Suprapubic skin (tissue), 4 donors: ENCODE results near the gene RUNX2. TPM values are rescaled to one million over a fixed set of nuclear protein-coding genes. Genes with fewer than 3 reads are reported as not detected.

ENCODE experiments used
- DNase-seq, 2 donors: peaks; one replicate each; pipeline ENCODE4 v3.0.0-alpha.2; 2019; ENCODE audit warnings: low spot score in 2 of 2
- H3K27ac ChIP-seq: fragments of 200-600 bp; sonication (generic); one replicate; pipeline ENCODE4 v1.5.1; 2019
- H3K27me3 ChIP-seq: fragments of 200-600 bp; sonication (generic); one replicate; pipeline ENCODE4 v1.5.1; 2019
- H3K36me3 ChIP-seq: fragments of 200-600 bp; sonication (generic); one replicate; pipeline ENCODE4 v1.5.1; 2019
- H3K4me1 ChIP-seq: fragments of 200-600 bp; sonication (generic); one replicate; pipeline ENCODE4 v1.5.1; 2019
- H3K4me3 ChIP-seq: fragments of 200-600 bp; sonication (generic); one replicate; pipeline ENCODE4 v1.5.1; 2019; ENCODE audit warnings: mild to moderate bottlenecking
- H3K9me3 ChIP-seq: fragments of 200-600 bp; sonication (generic); one replicate; pipeline ENCODE4 v1.5.1; 2019
- CTCF ChIP-seq, 2 donors: fragments of 200-600 bp in 1 of 2; fragments of 450-650 bp in 1 of 2; sonication (generic) in 1 of 2; IDR thresholded peaks; one replicate each; pipeline ENCODE4 v1.5.1; 2016 to 2019; ENCODE audit warnings: antibody characterized with exemption in 2 of 2, mild to moderate bottlenecking in 1 of 2, moderate library complexity in 1 of 2
- EP300 ChIP-seq: sonication (generic); formaldehyde crosslinking; IDR thresholded peaks from one replicate; pipeline ENCODE4 v1.6.1; 2017; ENCODE audit warnings: antibody characterized with exemption
- POLR2A ChIP-seq, 2 donors: fragments of 450-650 bp; IDR thresholded peaks; one replicate each; pipeline ENCODE4 v1.6.1; 2017; ENCODE audit warnings: antibody characterized with exemption in 2 of 2, mild to moderate bottlenecking in 2 of 2, moderate library complexity in 2 of 2
- POLR2AphosphoS5 ChIP-seq, 3 donors: sonication (generic); formaldehyde crosslinking; IDR thresholded peaks; one replicate each; pipeline ENCODE4 v1.6.1; 2017; ENCODE audit warnings: antibody characterized with exemption in 3 of 3
- WGBS: methylation state at CpG from one replicate; pipeline ENCODE4 v1.1.5; 2018; 5-methylcytosine and 5-hydroxymethylcytosine counted together
- total RNA-seq, 4 donors: library from RNA; depleted of rRNA; stranded (reverse); fragments of >200 nt; gene quantifications; one replicate each; pipeline ENCODE4 v1.1.0, GENCODE V29; 2016

The RUNX2 gene
- total RNA-seq, 4 donors from 2014 or later: 2.6 to 5.9 (median 3.1) TPM

- TF ChIP-seq CTCF (IDR thresholded peaks at IDR 0.05) (no peak), POLR2A (IDR thresholded peaks at IDR 0.05) (no peak), POLR2AphosphoS5 (IDR thresholded peaks at IDR 0.05) (no peak), EP300 (no peak)
- Histone ChIP-seq H3K9me3 (no peaks in the 10 kb centered on the region), H3K27ac (no peak overlapping the region), H3K36me3 (no peaks in the 10 kb centered on the region), H3K4me3 (no peak overlapping the region), H3K27me3 (no peaks in the 10 kb centered on the region), H3K4me1 (peaks cover 7% of the 10 kb centered on the region)
- 94% methylated on average over 5 of the region's 5 CpGs for WGBS
- DNase-seq: no peak
These were observed 59.1 kb downstream of the RUNX2 start for GRCh38 chr6:45387236-45387635.

GRCh38 chr6:45388328-45388727 is 60.2 kb downstream of the RUNX2 start:
- Histone ChIP-seq H3K36me3 (no peaks in the 10 kb centered on the region), H3K27ac (no peak overlapping the region), H3K9me3 (no peaks in the 10 kb centered on the region), H3K4me1 (peaks cover 3% of the 10 kb centered on the region), H3K27me3 (no peaks in the 10 kb centered on the region), H3K4me3 (no peak overlapping the region)
- 50% methylated on average over 3 of the region's 3 CpGs for WGBS
- DNase-seq: no peak
- TF ChIP-seq POLR2A (IDR thresholded peaks at IDR 0.05) (no peak), CTCF (IDR thresholded peaks at IDR 0.05) (no peak), POLR2AphosphoS5 (IDR thresholded peaks at IDR 0.05) (no peak), EP300 (no peak)

- Histone ChIP-seq H3K27me3 (no peaks in the 10 kb centered on the region), H3K36me3 (no peaks in the 10 kb centered on the region), H3K27ac (no peak overlapping the region), H3K4me3 (no peak overlapping the region), H3K9me3 (no peaks in the 10 kb centered on the region), H3K4me1 (no peaks in the 10 kb centered on the region)
- no peak for DNase-seq
- WGBS: 81% methylated on average over 4 of the region's 4 CpGs
- no peak for TF ChIP-seq POLR2AphosphoS5 (IDR thresholded peaks at IDR 0.05)
- TF ChIP-seq POLR2A (IDR thresholded peaks at IDR 0.05): no peak
- TF ChIP-seq EP300: no peak
- no peak for TF ChIP-seq CTCF (IDR thresholded peaks at IDR 0.05)
These were observed 66.5 kb downstream of the RUNX2 start for GRCh38 chr6:45394586-45395095.

- 84% methylated on average over 2 of the region's 2 CpGs for WGBS
These were observed 70.1 kb downstream of the RUNX2 start for GRCh38 chr6:45398075-45398813.

More at GRCh38 chr6:45398075-45398813, 70.1 kb downstream of the RUNX2 start:
- peaks cover 4% of the 10 kb centered on the region for H3K27me3 ChIP-seq
- no peak overlapping the region for H3K27ac ChIP-seq
- H3K4me3 ChIP-seq: no peak overlapping the region
- TF ChIP-seq CTCF (IDR thresholded peaks at IDR 0.05) (no peak), EP300 (no peak), POLR2AphosphoS5 (IDR thresholded peaks at IDR 0.05) (no peak), POLR2A (IDR thresholded peaks at IDR 0.05) (no peak)
- no peaks in the 10 kb centered on the region for H3K4me1 ChIP-seq
- no peaks in the 10 kb centered on the region for H3K36me3 ChIP-seq
- no peaks in the 10 kb centered on the region for H3K9me3 ChIP-seq
- no peak for DNase-seq
